Activated T-cell treated with anti-CD3 and anti-CD28 coated beads, Interleukin-2, amount 50 U/mL, for 72 hours (primary cell): Measurements from ENCODE around the gene HMGB2. TPM values are rescaled to one million over a fixed set of nuclear protein-coding genes. Genes with fewer than 3 reads are reported as not detected.

Experiments used
- ATAC-seq, 2 donors: fragments of 150-1000 bp; cut with Tn5 transposase; replicated peaks in 1 of 2; 2 replicates each; pipeline ENCODE4 v1.10.0; 2021; ENCODE audit warnings: moderate library complexity in 2 of 2, mild to moderate bottlenecking in 1 of 2
- DNase-seq, 2 donors: peaks; one replicate each; pipeline ENCODE4 v3.0.0; 2021 to 2022; ENCODE audit warnings: mixed read lengths in 1 of 2
- H3K27ac Mint-ChIP-seq: one replicate; pipeline ENCODE4 v1.8.0; 2022; ENCODE audit warnings: mild to moderate bottlenecking, moderate library complexity, mixed read lengths
- H3K27me3 Mint-ChIP-seq: one replicate; pipeline ENCODE4 v1.8.0; 2022; ENCODE audit warnings: low read depth, mixed read lengths
- H3K36me3 Mint-ChIP-seq, 2 donors: one replicate each; pipeline ENCODE4 v1.8.0; 2022; ENCODE audit warnings: mixed read lengths in 2 of 2, mild to moderate bottlenecking in 1 of 2; ENCODE audit not compliant: insufficient read depth in 2 of 2
- H3K4me1 Mint-ChIP-seq: one replicate; pipeline ENCODE4 v1.8.0; 2022; ENCODE audit warnings: low read depth, mixed read lengths
- H3K4me3 Mint-ChIP-seq, 2 donors: one replicate each; pipeline ENCODE4 v1.8.0; 2022; ENCODE audit warnings: mild to moderate bottlenecking in 2 of 2, mixed read lengths in 2 of 2, moderate library complexity in 2 of 2
- H3K9me3 Mint-ChIP-seq, 2 donors: one replicate each; pipeline ENCODE4 v1.8.0; 2022; ENCODE audit warnings: mixed read lengths in 2 of 2
- total RNA-seq, 2 donors: library from RNA; stranded (reverse); gene quantifications; one replicate each; pipeline ENCODE4 v1.2.3, GENCODE V29; 2022

HMGB2 gene
- total RNA-seq, 2 donors from 2014 or later = 553 to 627 TPM

GRCh38 chr4:173362666-173363065 lies 28.5 kb upstream of the HMGB2 start:
- no peaks in the 10 kb centered on the region for H3K27me3 Mint-ChIP-seq
- no peak overlapping the region for H3K4me3 Mint-ChIP-seq

GRCh38 chr4:173360587-173361221 lies 26.5 kb upstream of the HMGB2 start:
- no peak for DNase-seq
- no peak for ATAC-seq
- Mint-ChIP-seq H3K4me1 (no peaks in the 10 kb centered on the region), H3K36me3 (peaks cover 0 to 2% of the 10 kb centered on the region in 2 donors), H3K27me3 (no peaks in the 10 kb centered on the region), H3K4me3 (no peak overlapping the region), H3K27ac (no peak overlapping the region), H3K9me3 (no peaks in the 10 kb centered on the region)

More at GRCh38 chr4:173362666-173363065, 28.5 kb upstream of the HMGB2 start:
- DNase-seq (no peak), ATAC-seq (no peak)
- peaks cover 9% of the 10 kb centered on the region for H3K4me1 Mint-ChIP-seq
- no peaks in the 10 kb centered on the region for H3K9me3 Mint-ChIP-seq
- H3K36me3 Mint-ChIP-seq = peaks cover 0 to 2% of the 10 kb centered on the region in 2 donors
- no peak overlapping the region for H3K27ac Mint-ChIP-seq

DNA sequence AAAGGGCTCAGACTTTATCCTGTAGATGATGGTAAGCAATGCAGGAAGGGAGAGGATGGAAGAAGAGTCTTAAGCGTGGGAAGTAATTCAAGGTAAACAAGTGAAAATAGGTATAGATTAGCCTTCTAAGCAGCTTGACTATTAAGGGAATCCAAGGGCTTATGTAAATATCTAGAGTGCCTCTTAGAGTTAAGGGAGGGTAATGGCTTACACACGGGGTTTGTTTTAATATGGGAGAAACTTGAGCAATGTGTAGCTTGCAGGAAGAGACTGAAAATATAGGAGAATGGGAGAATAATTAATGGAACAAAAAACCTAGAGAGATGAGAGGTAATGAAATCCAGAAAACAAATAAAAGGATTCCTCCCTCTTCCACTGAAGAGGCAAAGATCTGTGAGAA lies 23.8 kb upstream of the HMGB2 start:
- Mint-ChIP-seq H3K9me3 (no peaks in the 10 kb centered on the region), H3K4me3 (no peak overlapping the region), H3K27ac (no peak overlapping the region), H3K4me1 (no peaks in the 10 kb centered on the region), H3K36me3 (peaks cover 0 to 2% of the 10 kb centered on the region in 2 donors), H3K27me3 (no peaks in the 10 kb centered on the region)
- ATAC-seq (no peak), DNase-seq (no peak)

DNA sequence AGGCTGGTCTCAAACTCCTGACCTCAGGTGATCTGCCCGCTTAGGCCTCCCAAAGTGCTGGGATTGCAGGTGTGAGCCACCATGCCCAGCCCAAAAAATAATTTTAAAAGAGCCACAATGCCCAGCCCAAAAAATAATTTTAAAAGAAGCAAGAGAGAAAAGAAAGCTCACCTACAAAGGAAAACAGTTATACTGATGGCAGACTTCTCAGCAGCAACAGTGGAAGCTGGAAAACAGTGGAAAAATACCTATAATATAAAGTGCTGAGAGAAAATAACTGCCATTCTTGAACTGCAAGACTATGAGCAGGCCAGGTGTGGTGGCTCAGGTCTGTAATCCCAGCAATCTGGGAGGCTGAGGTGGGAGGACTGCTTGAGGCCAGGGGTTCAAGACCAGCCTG lies 13.3 kb upstream of the HMGB2 start:
- H3K9me3 Mint-ChIP-seq = no peaks in the 10 kb centered on the region
- DNase-seq = no peak
- H3K36me3 Mint-ChIP-seq = no peaks in the 10 kb centered on the region
- no peak overlapping the region for H3K4me3 Mint-ChIP-seq
- no peaks in the 10 kb centered on the region for H3K4me1 Mint-ChIP-seq
- no peak overlapping the region for H3K27ac Mint-ChIP-seq
- H3K27me3 Mint-ChIP-seq = no peaks in the 10 kb centered on the region
- ATAC-seq = no peak

DNA sequence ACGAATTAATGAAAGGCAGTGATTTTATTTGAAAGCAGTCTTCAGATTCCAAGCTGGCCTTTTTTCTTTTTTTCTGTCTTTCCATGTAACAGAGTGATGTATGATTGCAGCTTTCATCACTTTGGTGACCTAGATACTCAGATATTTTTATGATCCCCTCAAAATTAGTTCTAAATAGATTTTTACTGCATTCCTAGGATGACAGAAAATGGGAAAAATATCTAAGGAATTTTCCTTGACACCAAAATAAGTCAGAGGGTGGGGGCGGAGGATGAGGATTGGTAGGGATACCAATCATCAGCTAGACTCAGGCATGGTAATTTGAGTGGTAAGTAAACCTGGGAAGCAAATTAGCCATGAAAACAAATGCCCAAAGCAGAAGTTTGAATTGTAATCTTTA lies 11.9 kb upstream of the HMGB2 start:
- Mint-ChIP-seq H3K4me3 (no peak overlapping the region), H3K27me3 (peaks cover 6% of the 10 kb centered on the region), H3K27ac (no peak overlapping the region)

DNA sequence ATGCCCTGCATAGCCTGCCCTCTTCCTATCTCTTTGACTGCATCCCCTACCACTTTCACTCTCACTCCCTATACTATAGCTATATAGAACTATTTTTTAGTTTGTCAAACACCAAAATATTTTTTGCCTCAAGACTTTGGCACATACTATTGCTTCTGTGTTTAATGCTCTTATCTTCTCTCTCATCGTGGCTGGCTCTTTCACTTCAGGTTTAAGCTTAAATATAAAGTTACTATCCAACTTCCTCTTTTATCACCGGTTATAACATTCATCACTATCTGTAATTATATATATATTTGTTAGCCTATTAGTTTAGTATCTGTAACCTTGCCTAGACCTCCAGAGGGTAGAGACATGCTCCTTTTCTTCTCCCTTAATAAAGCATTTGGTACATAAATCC lies 11.5 kb upstream of the HMGB2 start:
- Mint-ChIP-seq H3K9me3 (no peaks in the 10 kb centered on the region), H3K27me3 (peaks cover 10% of the 10 kb centered on the region), H3K27ac (no peak overlapping the region), H3K36me3 (no peaks in the 10 kb centered on the region), H3K4me3 (no peak overlapping the region), H3K4me1 (no peaks in the 10 kb centered on the region)
- DNase-seq = no peak
- ATAC-seq = no peak

More for the DNA sequence above, 11.9 kb upstream of the HMGB2 start:
- ATAC-seq (no peak), DNase-seq (no peak)
- H3K4me1 Mint-ChIP-seq = no peaks in the 10 kb centered on the region
- no peaks in the 10 kb centered on the region for H3K36me3 Mint-ChIP-seq
- no peaks in the 10 kb centered on the region for H3K9me3 Mint-ChIP-seq

DNA sequence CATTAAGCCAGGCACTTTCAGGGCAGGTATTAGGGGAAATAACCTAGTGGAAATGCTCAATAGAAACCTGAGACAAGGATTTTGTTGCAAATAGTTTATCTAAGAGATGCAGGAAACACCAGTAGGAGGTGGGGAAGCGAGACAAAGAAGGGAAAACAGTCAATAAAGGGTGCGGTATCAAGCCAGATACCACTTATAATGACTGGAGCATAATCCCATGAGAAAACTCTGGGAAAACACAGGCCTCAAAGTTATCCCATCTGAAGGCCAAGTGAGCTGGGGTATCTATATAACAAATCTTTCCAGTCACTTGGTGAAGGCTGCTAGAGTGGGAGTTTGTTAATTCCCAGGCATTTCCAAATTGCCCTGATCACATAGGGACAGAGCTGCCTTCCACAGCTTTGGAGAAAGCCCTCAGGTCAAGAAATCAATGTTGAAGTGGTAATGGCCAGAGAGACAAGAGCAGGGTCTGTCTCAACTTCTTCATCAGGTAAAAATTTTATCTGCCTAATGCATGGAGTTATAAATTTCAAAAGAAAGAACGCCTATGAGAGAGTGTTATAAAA lies 9.8 kb upstream of the HMGB2 start:
- H3K4me3 Mint-ChIP-seq = no peak overlapping the region
- peaks cover 17% of the 10 kb centered on the region for H3K27me3 Mint-ChIP-seq
- no peak overlapping the region for H3K27ac Mint-ChIP-seq
- no peaks in the 10 kb centered on the region for H3K9me3 Mint-ChIP-seq
- DNase-seq (no peak), ATAC-seq (no peak)
- no peaks in the 10 kb centered on the region for H3K36me3 Mint-ChIP-seq
- no peaks in the 10 kb centered on the region for H3K4me1 Mint-ChIP-seq

- no peaks in the 10 kb centered on the region for H3K9me3 Mint-ChIP-seq
- no peak overlapping the region for H3K4me3 Mint-ChIP-seq
- ATAC-seq = no peak
- no peak for DNase-seq
- peaks cover 7% of the 10 kb centered on the region for H3K4me1 Mint-ChIP-seq
- peaks cover 24% of the 10 kb centered on the region for H3K27me3 Mint-ChIP-seq
- peaks cover 15 to 18% of the 10 kb centered on the region in 2 donors for H3K36me3 Mint-ChIP-seq
- H3K27ac Mint-ChIP-seq = no peak overlapping the region
Observed at GRCh38 chr4:173337463-173337862, 3.3 kb upstream of the HMGB2 start.

DNA sequence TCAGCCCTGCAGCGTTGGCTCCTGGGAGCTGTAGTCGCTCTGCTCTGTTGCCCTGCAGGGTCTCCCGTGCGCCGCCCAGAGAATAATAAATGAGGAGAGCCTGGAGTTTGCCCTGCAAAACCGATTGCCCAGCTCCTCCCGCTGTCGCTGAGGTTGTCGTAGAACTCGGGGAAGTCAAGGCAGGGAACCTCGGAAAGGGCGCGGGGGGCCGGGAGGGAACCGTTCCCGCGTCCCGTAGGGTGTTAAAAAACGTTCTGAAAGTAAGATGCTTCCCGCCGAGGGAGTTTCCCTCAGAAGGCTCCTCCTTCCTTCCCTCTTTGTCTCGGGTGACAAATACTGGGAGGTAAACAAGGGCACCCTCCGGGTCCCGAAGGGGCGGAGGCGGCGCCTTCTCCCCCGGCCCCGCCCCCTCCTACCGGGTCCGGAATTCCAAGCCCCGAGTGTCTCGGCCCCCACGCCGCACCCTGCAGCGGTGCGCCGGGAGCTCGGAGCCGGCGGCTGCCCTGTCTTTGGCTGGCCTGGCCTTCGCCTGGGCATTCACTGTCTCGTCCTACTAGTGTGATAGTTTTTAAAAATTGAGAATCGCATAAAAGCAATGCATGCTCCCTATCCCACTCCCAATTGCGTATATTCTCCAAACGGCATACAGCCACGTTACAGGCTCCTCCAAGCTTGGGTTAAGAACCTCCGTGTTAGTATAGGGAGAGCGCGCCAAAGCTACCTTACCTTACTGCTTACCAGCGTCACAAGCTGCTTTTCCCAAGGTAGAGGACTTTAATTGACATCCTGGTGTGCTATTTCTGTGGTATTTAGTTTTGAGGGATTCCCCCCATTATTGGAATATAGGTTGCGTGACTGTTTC lies 964 bp upstream of the HMGB2 start:
- DNase-seq = peak; percentile 49 to 59
- peak overlapping the region; percentile 94 to 99 for H3K4me3 Mint-ChIP-seq
- H3K27ac Mint-ChIP-seq = peak overlapping the region; percentile 94
- peak; percentile 27 to 43 for ATAC-seq
- peaks cover 13% of the 10 kb centered on the region for H3K4me1 Mint-ChIP-seq
- no peaks in the 10 kb centered on the region for H3K9me3 Mint-ChIP-seq
- H3K36me3 Mint-ChIP-seq = peaks cover 23 to 26% of the 10 kb centered on the region in 2 donors
- peaks cover 9% of the 10 kb centered on the region for H3K27me3 Mint-ChIP-seq

DNA sequence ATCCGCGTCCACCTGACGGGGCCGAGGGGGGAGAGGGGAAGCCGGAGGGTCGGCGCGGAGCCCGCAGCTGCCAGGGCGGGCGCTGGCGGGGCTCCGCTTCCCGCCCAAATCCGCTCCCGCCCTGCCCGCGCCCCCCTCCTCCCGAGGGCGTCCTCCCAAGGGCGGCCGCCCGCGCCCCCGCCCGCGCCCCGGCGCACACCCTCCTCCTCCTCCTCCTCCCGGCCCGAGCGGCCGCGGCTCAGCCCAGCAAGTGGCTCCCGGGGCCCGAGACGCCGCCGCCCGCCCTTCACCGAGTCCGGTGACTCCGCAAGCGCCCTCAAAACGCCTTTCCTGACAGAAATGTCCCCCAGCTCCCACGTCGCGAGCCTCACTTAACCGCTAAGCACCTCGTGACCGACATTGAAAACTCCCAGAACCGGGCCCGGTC lies 487 bp downstream of the HMGB2 start:
- Mint-ChIP-seq H3K36me3 (peaks cover 23 to 28% of the 10 kb centered on the region in 2 donors), H3K27me3 (peaks cover 7% of the 10 kb centered on the region), H3K27ac (peak overlapping the region; percentile 94), H3K4me1 (peaks cover 13% of the 10 kb centered on the region), H3K4me3 (peak overlapping the region; percentile 94 to 99), H3K9me3 (no peaks in the 10 kb centered on the region)
- no peak for DNase-seq
- ATAC-seq = peak; percentile 1 to 5

GRCh38 chr4:173332963-173333657 lies 1.0 kb downstream of the HMGB2 start:
- peaks cover 13% of the 10 kb centered on the region for H3K4me1 Mint-ChIP-seq
- H3K9me3 Mint-ChIP-seq = no peaks in the 10 kb centered on the region
- H3K27me3 Mint-ChIP-seq = peaks cover 7% of the 10 kb centered on the region
- H3K4me3 Mint-ChIP-seq = peak overlapping the region; percentile 94 to 95
- H3K27ac Mint-ChIP-seq = peak overlapping the region; percentile 93
- DNase-seq (peak; percentile 16 to 28), ATAC-seq (no peak)
- H3K36me3 Mint-ChIP-seq = peaks cover 23 to 28% of the 10 kb centered on the region in 2 donors

GRCh38 chr4:173332021-173332487 lies 2.1 kb downstream of the HMGB2 start:
- no peak for ATAC-seq
- Mint-ChIP-seq H3K4me3 (peak overlapping the region; percentile 94 to 95), H3K9me3 (no peaks in the 10 kb centered on the region), H3K27ac (peak overlapping the region; percentile 93), H3K27me3 (peaks cover 7% of the 10 kb centered on the region), H3K4me1 (peaks cover 13% of the 10 kb centered on the region), H3K36me3 (peaks cover 23 to 31% of the 10 kb centered on the region in 2 donors)
- DNase-seq = no peak
